HCT116 (cell line): Measurements from ENCODE around the gene MCOLN3. TPM values are rescaled to one million over a fixed set of nuclear protein-coding genes. Genes with fewer than 3 reads are reported as not detected.

Source experiments
- ATAC-seq: fragments of 200-7000 bp; cut with Tn5 transposase; 2 replicates; pipeline ENCODE4 v1.9.1; 2020; ENCODE audit warnings: mild to moderate bottlenecking, moderate library complexity
- BruUV-seq: library from RNA; stranded (reverse); fragments of 400-500 nt; replicated peaks from 2 replicates; lab custom pipeline; 2021; lab: Mats Ljungman, UMichigan
- CTCF ChIA-PET: fragments of 300-600 bp; sonication (Branson Sonifier 250); formaldehyde crosslinking; loops from one replicate; lab custom pipeline; 2021; ENCODE audit warnings: antibody characterized with exemption; lab: Charles Lee
- POLR2A ChIA-PET: fragments of 300-600, 350-600 bp; sonication (Branson Sonifier 250); formaldehyde crosslinking; loops from one replicate; lab custom pipeline; 2021; ENCODE audit warnings: antibody characterized with exemption; lab: Charles Lee
- RAD21 ChIA-PET, 2 experiments: fragments of 300-600 bp; sonication (Branson Sonifier 250); formaldehyde crosslinking; loops; one replicate each; lab custom pipeline; 2023; ENCODE audit warnings: low total read pairs in 2 of 2; ENCODE audit not compliant: uncharacterized antibody in 2 of 2, unreplicated experiment in 2 of 2, low non-redundant PET in 1 of 2; lab: Charles Lee
- DNase-seq: peaks from one replicate; pipeline ENCODE4 v3.0.0-alpha.2; 2010; ENCODE audit warnings: low read depth, low spot score
- H2AFZ ChIP-seq: fragments of 200-600 bp; shearing (Covaris generic), sonication (generic); 2 replicates; pipeline ENCODE4 v1.6.1; 2017; ENCODE audit warnings: low read depth, mixed run types, mixed read lengths, antibody characterized with exemption, low read length; ENCODE audit not compliant: poor library complexity, severe bottlenecking
- H3K27ac ChIP-seq: 2 replicates; pipeline ENCODE4 v1.5.1; 2012; ENCODE audit warnings: low read depth, low read length
- H3K27me3 ChIP-seq: fragments of 200-600 bp; sonication (generic); 2 replicates; pipeline ENCODE4 v1.6.1; 2016; ENCODE audit warnings: mixed run types, low read length, mixed read lengths; ENCODE audit not compliant: insufficient read depth
- H3K36me3 ChIP-seq, 2 experiments: fragments of 200-500 bp in 1 of 2; fragments of 200-600 bp in 1 of 2; sonication (Bioruptor generic) in 1 of 2; sonication (generic) in 1 of 2; 2 replicates each; pipeline versions ENCODE4 v1.5.1 to v1.6.1; 2014 to 2016; ENCODE audit warnings: low read length in 2 of 2, inconsistent platforms in 1 of 2, mixed read lengths in 1 of 2, mixed run types in 1 of 2; ENCODE audit not compliant: insufficient read depth in 2 of 2, control insufficient read depth in 1 of 2
- H3K4me1 ChIP-seq, 2 experiments: fragments of 200-600 bp in 1 of 2; sonication (generic) in 1 of 2; 2 replicates each; pipeline versions ENCODE4 v1.5.1 to v1.6.1; 2012 to 2017; ENCODE audit warnings: low read length in 2 of 2, inconsistent platforms in 1 of 2, mild to moderate bottlenecking in 1 of 2, mixed read lengths in 1 of 2, mixed run types in 1 of 2, moderate library complexity in 1 of 2; ENCODE audit not compliant: insufficient read depth in 2 of 2, control insufficient read depth in 1 of 2
- H3K4me2 ChIP-seq: fragments of 200-600 bp; sonication (generic); 2 replicates; pipeline ENCODE4 v1.6.1; 2017; ENCODE audit warnings: mixed run types, low read length, mixed read lengths
- H3K4me3 ChIP-seq, 2 experiments: fragments of 200-600 bp in 1 of 2; sonication (generic) in 1 of 2; replicated peaks in 1 of 2; 2 replicates each; pipeline ENCODE4 v1.5.1; 2011 to 2016; ENCODE audit warnings: low read length in 2 of 2, control low read depth in 1 of 2, low read depth in 1 of 2, mild to moderate bottlenecking in 1 of 2, mixed read lengths in 1 of 2, mixed run types in 1 of 2
- H3K79me2 ChIP-seq: fragments of 200-600 bp; sonication (generic); 2 replicates; pipeline ENCODE4 v1.6.1; 2017; ENCODE audit warnings: mild to moderate bottlenecking, mixed run types, low read length, moderate library complexity, mixed read lengths; ENCODE audit not compliant: insufficient read depth
- H3K9ac ChIP-seq: fragments of 200-600 bp; sonication (generic); 2 replicates; pipeline ENCODE4 v1.6.1; 2016; ENCODE audit warnings: low read length, mixed read lengths
- H3K9me2 ChIP-seq: fragments of 200-600 bp; sonication (generic), shearing (Covaris generic); 2 replicates; pipeline ENCODE4 v1.6.1; 2017; ENCODE audit warnings: mixed run types, mild to moderate bottlenecking, moderate library complexity; ENCODE audit not compliant: insufficient read depth
- H3K9me3 ChIP-seq, 2 experiments: fragments of 200-500 bp in 1 of 2; fragments of 200-600 bp in 1 of 2; sonication (Bioruptor generic) in 1 of 2; sonication (generic) in 1 of 2; 2 replicates each; pipeline ENCODE4 v1.6.1; 2014 to 2017; ENCODE audit warnings: low read length in 2 of 2, mixed read lengths in 2 of 2, inconsistent platforms in 1 of 2, low read depth in 1 of 2, mild to moderate bottlenecking in 1 of 2, mixed run types in 1 of 2, moderate library complexity in 1 of 2; ENCODE audit not compliant: control insufficient read depth in 1 of 2, insufficient read depth in 1 of 2
- H4K20me1 ChIP-seq: fragments of 200-600 bp; sonication (generic), shearing (Covaris generic); 2 replicates; pipeline ENCODE4 v1.6.1; 2017; ENCODE audit warnings: mixed run types, mild to moderate bottlenecking, moderate library complexity; ENCODE audit not compliant: insufficient read depth
- CBX3 ChIP-seq: IDR thresholded peaks from 2 replicates; pipeline ENCODE4 v1.6.1; 2012; ENCODE audit warnings: low read depth
- EZH2 ChIP-seq: fragments of 200-600 bp; sonication (generic); IDR thresholded peaks from 2 replicates; pipeline ENCODE4 v1.6.1; 2017; ENCODE audit warnings: antibody characterized with exemption, mixed run types
- EZH2phosphoT487 ChIP-seq: fragments of 200-600 bp; IDR thresholded peaks from 2 replicates; pipeline ENCODE4 v1.6.1; 2018; ENCODE audit warnings: antibody characterized with exemption, borderline replicate concordance
- FOSL1 ChIP-seq: IDR thresholded peaks from 2 replicates; pipeline ENCODE4 v1.6.1; 2012; ENCODE audit warnings: low read depth
- JUND ChIP-seq: IDR thresholded peaks from 2 replicates; pipeline ENCODE4 v1.6.1; 2012
- POLR2A ChIP-seq: IDR thresholded peaks from 2 replicates; pipeline ENCODE4 v1.7.0; 2011; ENCODE audit warnings: borderline replicate concordance; ENCODE audit not compliant: insufficient read depth, insufficient read length; ENCODE audit errors: extremely low read depth
- RAD21 ChIP-seq: IDR thresholded peaks from 2 replicates; pipeline ENCODE4 v1.6.1; 2012; ENCODE audit warnings: low read depth, mild to moderate bottlenecking
- SP1 ChIP-seq: IDR thresholded peaks from 2 replicates; pipeline ENCODE4 v1.6.1; 2012; ENCODE audit warnings: low read depth
- SRF ChIP-seq: IDR thresholded peaks from 2 replicates; pipeline ENCODE4 v1.6.1; 2012; ENCODE audit warnings: low read depth
- TCF7L2 ChIP-seq: IDR thresholded peaks from 2 replicates; pipeline ENCODE4 v1.7.0; 2011; ENCODE audit warnings: borderline replicate concordance, inconsistent platforms; ENCODE audit not compliant: insufficient read depth, insufficient read length; ENCODE audit errors: extremely low read depth
- YY1 ChIP-seq: IDR thresholded peaks from 2 replicates; pipeline ENCODE4 v1.6.1; 2011; ENCODE audit warnings: low read length, low read depth, moderate library complexity, mild to moderate bottlenecking; ENCODE audit not compliant: insufficient replicate concordance; ENCODE audit errors: extremely low read depth
- ZFX ChIP-seq: fragments of 450-650 bp; IDR thresholded peaks from 2 replicates; pipeline ENCODE4 v1.6.1; 2017
- intact Hi-C: fragments of 100-400 bp; cut with micrococcal nuclease; formaldehyde crosslinking; loops from 2 replicates; pipeline ENCODE4 v1.10.0; 2022
- total RNA-seq: library from RNA; stranded (reverse); gene quantifications from one replicate; pipeline ENCODE4 v1.2.1, GENCODE V29; 2021; ENCODE audit not compliant: unreplicated experiment
- TF ChIP-seq, protein P1 (sequence below): IDR thresholded peaks from 2 replicates; pipeline ENCODE4 v1.6.1; 2012; ENCODE audit warnings: low read depth
- TF ChIP-seq, protein P2 (sequence below): IDR thresholded peaks from 2 replicates; pipeline ENCODE4 v1.6.1; 2012

The MCOLN3 gene
- total RNA-seq, 1 experiment from 2014 or later: 10.7 TPM

DNA sequence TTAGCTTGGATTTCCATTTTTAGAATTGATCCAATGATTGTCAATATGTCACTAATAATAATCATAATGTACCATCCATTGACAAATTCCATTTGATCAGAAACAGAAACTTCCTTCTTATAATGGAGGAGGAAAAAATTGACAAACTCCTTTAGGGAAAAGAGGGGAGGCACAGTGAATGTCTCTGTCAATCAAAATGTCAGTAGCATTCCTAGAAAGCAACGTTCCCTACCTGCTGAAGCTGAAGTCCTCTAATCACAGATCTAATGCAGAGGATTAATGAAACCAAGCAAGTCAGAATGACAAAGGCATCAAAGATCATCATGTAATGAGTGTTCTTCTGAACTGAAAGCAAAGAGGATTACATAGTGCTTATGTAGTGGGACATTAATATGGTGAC, 22.4 kb downstream of the MCOLN3 start:
- no peak overlapping the region for H3K4me3 ChIP-seq
- no peak overlapping the region for H3K9ac ChIP-seq
- no peaks in the 10 kb centered on the region for H3K79me2 ChIP-seq
- H3K9me3 ChIP-seq: no peaks in the 10 kb centered on the region
- no peaks in the 10 kb centered on the region for H3K27me3 ChIP-seq
- H4K20me1 ChIP-seq: no peaks in the 10 kb centered on the region
- H3K36me3 ChIP-seq: peaks cover 0 to 5% of the 10 kb centered on the region in 2 experiments; a peak in 1 of 4 replicates
- ATAC-seq (no peak), DNase-seq (no peak)
- RAD21 ChIA-PET: no interaction called here
- no peaks in the 10 kb centered on the region for H3K4me1 ChIP-seq
- no peak overlapping the region for H3K4me2 ChIP-seq
- TF ChIP-seq RAD21 (no peak), TCF7L2 (no peak), SP1 (no peak), ZFX (no peak), YY1 (no peak), FOSL1 (no peak), SRF (no peak), EZH2 (no peak), EZH2phosphoT487 (no peak), POLR2A (no peak), CBX3 (no peak), JUND (no peak)
- TF ChIP-seq, protein P1, sequence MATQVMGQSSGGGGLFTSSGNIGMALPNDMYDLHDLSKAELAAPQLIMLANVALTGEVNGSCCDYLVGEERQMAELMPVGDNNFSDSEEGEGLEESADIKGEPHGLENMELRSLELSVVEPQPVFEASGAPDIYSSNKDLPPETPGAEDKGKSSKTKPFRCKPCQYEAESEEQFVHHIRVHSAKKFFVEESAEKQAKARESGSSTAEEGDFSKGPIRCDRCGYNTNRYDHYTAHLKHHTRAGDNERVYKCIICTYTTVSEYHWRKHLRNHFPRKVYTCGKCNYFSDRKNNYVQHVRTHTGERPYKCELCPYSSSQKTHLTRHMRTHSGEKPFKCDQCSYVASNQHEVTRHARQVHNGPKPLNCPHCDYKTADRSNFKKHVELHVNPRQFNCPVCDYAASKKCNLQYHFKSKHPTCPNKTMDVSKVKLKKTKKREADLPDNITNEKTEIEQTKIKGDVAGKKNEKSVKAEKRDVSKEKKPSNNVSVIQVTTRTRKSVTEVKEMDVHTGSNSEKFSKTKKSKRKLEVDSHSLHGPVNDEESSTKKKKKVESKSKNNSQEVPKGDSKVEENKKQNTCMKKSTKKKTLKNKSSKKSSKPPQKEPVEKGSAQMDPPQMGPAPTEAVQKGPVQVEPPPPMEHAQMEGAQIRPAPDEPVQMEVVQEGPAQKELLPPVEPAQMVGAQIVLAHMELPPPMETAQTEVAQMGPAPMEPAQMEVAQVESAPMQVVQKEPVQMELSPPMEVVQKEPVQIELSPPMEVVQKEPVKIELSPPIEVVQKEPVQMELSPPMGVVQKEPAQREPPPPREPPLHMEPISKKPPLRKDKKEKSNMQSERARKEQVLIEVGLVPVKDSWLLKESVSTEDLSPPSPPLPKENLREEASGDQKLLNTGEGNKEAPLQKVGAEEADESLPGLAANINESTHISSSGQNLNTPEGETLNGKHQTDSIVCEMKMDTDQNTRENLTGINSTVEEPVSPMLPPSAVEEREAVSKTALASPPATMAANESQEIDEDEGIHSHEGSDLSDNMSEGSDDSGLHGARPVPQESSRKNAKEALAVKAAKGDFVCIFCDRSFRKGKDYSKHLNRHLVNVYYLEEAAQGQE: no peak
- TF ChIP-seq, protein P2, sequence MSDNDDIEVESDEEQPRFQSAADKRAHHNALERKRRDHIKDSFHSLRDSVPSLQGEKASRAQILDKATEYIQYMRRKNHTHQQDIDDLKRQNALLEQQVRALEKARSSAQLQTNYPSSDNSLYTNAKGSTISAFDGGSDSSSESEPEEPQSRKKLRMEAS: no peak
- no peak overlapping the region for H2AFZ ChIP-seq
- POLR2A ChIA-PET: no interaction called here
- no peak overlapping the region for H3K27ac ChIP-seq
- CTCF ChIA-PET: interaction anchor here (1.4 to 2.9 kb wide), 2 partner anchors 78 to 81 kb away, joined by 3 to 15 read pairs; no protein-coding TSS in a partner anchor
- no peaks in the 10 kb centered on the region for H3K9me2 ChIP-seq
- intact Hi-C loops: no loop called here
- no TSS peak for BruUV-seq
